ENCODE measurements around the gene GNAT3.

DNA sequence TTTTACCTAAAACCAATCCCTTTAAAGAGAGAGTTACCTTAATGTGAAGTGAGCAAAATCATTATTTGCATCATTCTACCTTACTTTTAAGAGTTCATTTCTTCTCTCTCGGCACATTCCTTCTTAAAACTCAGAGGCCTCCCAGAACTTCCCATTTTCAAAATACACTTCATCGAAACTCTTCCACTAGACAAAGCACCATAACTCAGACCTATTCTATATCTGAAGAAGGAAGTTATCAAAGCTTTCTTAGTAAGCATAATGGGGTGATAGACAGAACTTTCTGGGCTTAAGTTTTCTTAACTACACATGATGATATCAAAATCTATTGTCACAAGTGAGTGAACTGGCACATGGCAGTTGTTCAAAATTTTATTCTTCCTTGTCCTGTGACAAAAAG is 24.6 kb upstream of the GNAT3 start:
- TF ChIP-seq, protein P1, sequence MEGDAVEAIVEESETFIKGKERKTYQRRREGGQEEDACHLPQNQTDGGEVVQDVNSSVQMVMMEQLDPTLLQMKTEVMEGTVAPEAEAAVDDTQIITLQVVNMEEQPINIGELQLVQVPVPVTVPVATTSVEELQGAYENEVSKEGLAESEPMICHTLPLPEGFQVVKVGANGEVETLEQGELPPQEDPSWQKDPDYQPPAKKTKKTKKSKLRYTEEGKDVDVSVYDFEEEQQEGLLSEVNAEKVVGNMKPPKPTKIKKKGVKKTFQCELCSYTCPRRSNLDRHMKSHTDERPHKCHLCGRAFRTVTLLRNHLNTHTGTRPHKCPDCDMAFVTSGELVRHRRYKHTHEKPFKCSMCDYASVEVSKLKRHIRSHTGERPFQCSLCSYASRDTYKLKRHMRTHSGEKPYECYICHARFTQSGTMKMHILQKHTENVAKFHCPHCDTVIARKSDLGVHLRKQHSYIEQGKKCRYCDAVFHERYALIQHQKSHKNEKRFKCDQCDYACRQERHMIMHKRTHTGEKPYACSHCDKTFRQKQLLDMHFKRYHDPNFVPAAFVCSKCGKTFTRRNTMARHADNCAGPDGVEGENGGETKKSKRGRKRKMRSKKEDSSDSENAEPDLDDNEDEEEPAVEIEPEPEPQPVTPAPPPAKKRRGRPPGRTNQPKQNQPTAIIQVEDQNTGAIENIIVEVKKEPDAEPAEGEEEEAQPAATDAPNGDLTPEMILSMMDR (IDR thresholded peaks at IDR 0.05): no peak
- TF ChIP-seq POLR2A (IDR thresholded peaks at IDR 0.05): no peak
